Esophagus squamous epithelium (tissue), 5 donors: ENCODE measurements around the gene RABGGTA. TPM values are rescaled to one million over a fixed set of nuclear protein-coding genes. Genes with fewer than 3 reads are reported as not detected.

Experiments used
- DNase-seq: peaks from one replicate; lab custom pipeline; 2025; lab: John Stamatoyannopoulos, UW
- H3K27ac ChIP-seq, 4 donors: fragments of 200-600 bp; sonication (generic); one replicate each; pipeline ENCODE4 v1.5.1; 2016 to 2019; ENCODE audit warnings: mild to moderate bottlenecking in 1 of 4
- H3K27me3 ChIP-seq, 4 donors: fragments of 200-600 bp; sonication (generic); 1 replicate in 3 of 4; 2 replicates in 1 of 4; pipeline versions ENCODE4 v1.5.1 to v1.6.0; 2017 to 2021; ENCODE audit warnings: antibody characterized with exemption in 1 of 4
- H3K36me3 ChIP-seq, 3 donors: fragments of 200-600 bp; sonication (generic); one replicate each; pipeline ENCODE4 v1.5.1; 2016 to 2019
- H3K4me1 ChIP-seq, 3 donors: fragments of 200-600 bp; sonication (generic); one replicate each; pipeline ENCODE4 v1.5.1; 2017 to 2019
- H3K4me3 ChIP-seq, 4 donors: fragments of 200-600 bp; sonication (generic); 1 replicate in 3 of 4; 2 replicates in 1 of 4; pipeline ENCODE4 v1.5.1; 2016 to 2019; ENCODE audit warnings: mild to moderate bottlenecking in 2 of 4, moderate library complexity in 1 of 4
- H3K9me3 ChIP-seq, 3 donors: fragments of 200-600 bp; sonication (generic); one replicate each; pipeline ENCODE4 v1.5.1; 2016 to 2019
- POLR2A ChIP-seq, 4 donors: fragments of 450-650 bp; IDR thresholded peaks; one replicate each; pipeline ENCODE4 v1.6.1; 2017; ENCODE audit warnings: antibody characterized with exemption in 4 of 4, mild to moderate bottlenecking in 4 of 4, moderate library complexity in 3 of 4
- WGBS, 2 donors: methylation state at CpG; one replicate each; pipeline ENCODE4 v1.1.5; 2018; 5-methylcytosine and 5-hydroxymethylcytosine counted together
- intact Hi-C: fragments of 100-400 bp; cut with DNase I; formaldehyde crosslinking; loops from one replicate; pipeline ENCODE4 v1.15.0; 2022
- small RNA-seq, 4 donors: library from RNA; depleted of rRNA; stranded (forward); fragments of <200 nt; gene quantifications; one replicate each; pipeline ENCODE3, GENCODE V24; 2016
- total RNA-seq, 4 donors: library from RNA; depleted of rRNA; stranded (reverse); fragments of >200 nt; gene quantifications; one replicate each; pipeline ENCODE4 v1.1.0, GENCODE V29; 2016
- TF ChIP-seq, protein P1 (sequence below), 6 experiments: fragments of 450-650 bp in 4 of 6; fragments of 200-600 bp in 2 of 6; sonication (generic) in 2 of 6; IDR thresholded peaks; one replicate each; pipeline ENCODE4 v1.5.1; 2016 to 2019; ENCODE audit warnings: antibody characterized with exemption in 6 of 6, mild to moderate bottlenecking in 4 of 6, moderate library complexity in 4 of 6
- donor health status: DM: yes; HTN: yes; CAD: no.

Gene RABGGTA
- total RNA-seq, 4 donors from 2014 or later, result 68.9 to 171 (median 108) TPM

DNA sequence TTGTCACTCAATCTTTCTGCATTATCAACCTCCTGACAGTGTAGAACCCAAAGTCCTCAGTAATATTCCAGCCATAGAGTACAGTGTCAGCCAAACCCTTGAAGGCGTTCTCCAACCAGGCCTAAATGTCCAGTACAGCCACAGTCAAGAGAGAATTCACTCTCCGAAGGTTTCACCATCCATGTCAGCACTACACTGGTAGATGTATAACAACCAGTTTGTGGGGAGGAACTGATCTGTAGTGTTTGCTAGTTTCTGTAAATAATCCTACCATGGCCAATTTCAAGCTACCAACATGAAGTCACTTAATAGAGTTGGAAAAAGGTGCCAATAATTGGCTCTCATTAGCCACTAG, 55.1 kb downstream of the RABGGTA start:
- TF ChIP-seq, protein P1, sequence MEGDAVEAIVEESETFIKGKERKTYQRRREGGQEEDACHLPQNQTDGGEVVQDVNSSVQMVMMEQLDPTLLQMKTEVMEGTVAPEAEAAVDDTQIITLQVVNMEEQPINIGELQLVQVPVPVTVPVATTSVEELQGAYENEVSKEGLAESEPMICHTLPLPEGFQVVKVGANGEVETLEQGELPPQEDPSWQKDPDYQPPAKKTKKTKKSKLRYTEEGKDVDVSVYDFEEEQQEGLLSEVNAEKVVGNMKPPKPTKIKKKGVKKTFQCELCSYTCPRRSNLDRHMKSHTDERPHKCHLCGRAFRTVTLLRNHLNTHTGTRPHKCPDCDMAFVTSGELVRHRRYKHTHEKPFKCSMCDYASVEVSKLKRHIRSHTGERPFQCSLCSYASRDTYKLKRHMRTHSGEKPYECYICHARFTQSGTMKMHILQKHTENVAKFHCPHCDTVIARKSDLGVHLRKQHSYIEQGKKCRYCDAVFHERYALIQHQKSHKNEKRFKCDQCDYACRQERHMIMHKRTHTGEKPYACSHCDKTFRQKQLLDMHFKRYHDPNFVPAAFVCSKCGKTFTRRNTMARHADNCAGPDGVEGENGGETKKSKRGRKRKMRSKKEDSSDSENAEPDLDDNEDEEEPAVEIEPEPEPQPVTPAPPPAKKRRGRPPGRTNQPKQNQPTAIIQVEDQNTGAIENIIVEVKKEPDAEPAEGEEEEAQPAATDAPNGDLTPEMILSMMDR (IDR thresholded peaks at IDR 0.05), result no peak
- no peak for TF ChIP-seq POLR2A (IDR thresholded peaks at IDR 0.05)
- H3K27me3 ChIP-seq, result no peaks in the 10 kb centered on the region
- no peaks in the 10 kb centered on the region for H3K9me3 ChIP-seq
- peaks cover 0 to 42% (median 19%) of the 10 kb centered on the region in 3 donors for H3K4me1 ChIP-seq
- H3K27ac ChIP-seq, result peak overlapping the region; percentile 86 to 99 (median 95)
- WGBS, 2 donors, result 78 to 80% methylated on average over 2 of the region's 2 CpGs
- peak overlapping the region in 3 of 4 donors; percentile 73 to 85 (median 85) for H3K4me3 ChIP-seq
- DNase-seq, result no peak
- intact Hi-C loops, result no loop called here
- H3K36me3 ChIP-seq, result peaks cover 0 to 23% (median 0%) of the 10 kb centered on the region in 3 donors

Small RNAs within 50 kb of the gene (small RNA-seq; reads per million reads assigned to genes)
- gene MDP1, result 0 to 0.21 (median 0) reads per million in 4 donors

Other genes starting within 250 kb of the RABGGTA start
- 1 to 10 TPM in 2 of 4 donors, under 1 TPM in 2; 0.38 to 1.2 (median 0.86) TPM for gene CARMIL3, start 219.6 kb downstream of the RABGGTA start, total RNA-seq
- gene CPNE6, start 200.0 kb downstream of the RABGGTA start, total RNA-seq, result not detected
- 10 to 100 TPM; 10.5 to 13.5 (median 12.8) TPM for gene PCK2, start 177.3 kb downstream of the RABGGTA start, total RNA-seq
- 100 to 1,000 TPM in 1 of 4 donors, 10 to 100 TPM in 3; 55.4 to 114 (median 79.3) TPM for gene DCAF11, start 156.8 kb downstream of the RABGGTA start, total RNA-seq
- 1 to 10 TPM in 3 of 4 donors, under 1 TPM in 1; 0.79 to 4.5 (median 3.3) TPM for gene NRL, start 156.6 kb downstream of the RABGGTA start, total RNA-seq
- gene FITM1, start 140.9 kb downstream of the RABGGTA start, total RNA-seq, result 1 to 10 TPM in 1 of 4 donors, under 1 TPM in 2, not detected in 1; 0.42 to 3.7 (median 0.95) TPM
- gene PSME1, start 135.4 kb downstream of the RABGGTA start, total RNA-seq, result 100 to 1,000 TPM; 100 to 256 (median 116) TPM
- 10 to 100 TPM in 3 of 4 donors, 1 to 10 TPM in 1; 6.0 to 12.1 (median 10.9) TPM for gene EMC9, start 130.0 kb downstream of the RABGGTA start, total RNA-seq
- gene PSME2, start 125.0 kb downstream of the RABGGTA start, total RNA-seq, result 100 to 1,000 TPM in 1 of 4 donors, 10 to 100 TPM in 3; 44.4 to 110 (median 77.2) TPM
- 10 to 100 TPM; 26.8 to 35.6 (median 32.4) TPM for gene RNF31, start 124.1 kb downstream of the RABGGTA start, total RNA-seq
- gene IRF9, start 110.3 kb downstream of the RABGGTA start, total RNA-seq, result 10 to 100 TPM; 21.9 to 52.2 (median 45.9) TPM
- 1 to 10 TPM in 3 of 4 donors, under 1 TPM in 1; 0.47 to 7.4 (median 3.0) TPM for gene REC8, start 99.5 kb downstream of the RABGGTA start, total RNA-seq
- 10 to 100 TPM; 32.9 to 55.1 (median 40.4) TPM for gene IPO4, start 82.8 kb downstream of the RABGGTA start, total RNA-seq
- gene TM9SF1, start 76.2 kb downstream of the RABGGTA start, total RNA-seq, result 10 to 100 TPM; 36.4 to 51.3 (median 44.6) TPM
- gene TSSK4, start 65.9 kb downstream of the RABGGTA start, total RNA-seq, result not detected
- 10 to 100 TPM; 23.6 to 80.7 (median 62.8) TPM for gene CHMP4A, start 58.1 kb downstream of the RABGGTA start, total RNA-seq
- 10 to 100 TPM in 2 of 4 donors, 1 to 10 TPM in 2; 1.4 to 12.4 (median 8.6) TPM for gene MDP1, start 55.5 kb downstream of the RABGGTA start, total RNA-seq
- gene NEDD8, start 39.2 kb downstream of the RABGGTA start, total RNA-seq, result 100 to 1,000 TPM in 3 of 4 donors, 10 to 100 TPM in 1; 93.1 to 182 (median 121) TPM
- 10 to 100 TPM; 18.5 to 47.7 (median 33.1) TPM for gene GMPR2, start 38.7 kb downstream of the RABGGTA start, total RNA-seq
- gene TINF2, start 29.0 kb downstream of the RABGGTA start, total RNA-seq, result 10 to 100 TPM; 46.3 to 94.3 (median 56.1) TPM
- gene TGM1, start 8.4 kb downstream of the RABGGTA start, total RNA-seq, result 1,000 to 10,000 TPM in 2 of 4 donors, 100 to 1,000 TPM in 2; 566 to 1,879 (median 1,037) TPM
- 100 to 1,000 TPM in 2 of 4 donors, 10 to 100 TPM in 2; 81.6 to 164 (median 101) TPM for gene DHRS1, start 28.2 kb upstream of the RABGGTA start, total RNA-seq
- gene NOP9, start 28.3 kb upstream of the RABGGTA start, total RNA-seq, result 10 to 100 TPM; 18.0 to 29.8 (median 25.0) TPM
- 10 to 100 TPM; 18.3 to 41.4 (median 30.4) TPM for gene CIDEB, start 36.4 kb upstream of the RABGGTA start, total RNA-seq
- 100 to 1,000 TPM in 3 of 4 donors, 10 to 100 TPM in 1; 66.0 to 169 (median 123) TPM for gene LTB4R2, start 38.5 kb upstream of the RABGGTA start, total RNA-seq
- 10 to 100 TPM; 47.9 to 99.9 (median 85.4) TPM for gene LTB4R, start 39.9 kb upstream of the RABGGTA start, total RNA-seq
- 10 to 100 TPM in 2 of 4 donors, 1 to 10 TPM in 2; 3.1 to 23.1 (median 11.7) TPM for gene ADCY4, start 63.5 kb upstream of the RABGGTA start, total RNA-seq
- 10 to 100 TPM; 10.3 to 21.4 (median 12.7) TPM for gene RIPK3, start 68.4 kb upstream of the RABGGTA start, total RNA-seq
- 10 to 100 TPM in 2 of 4 donors, 1 to 10 TPM in 2; 2.7 to 22.5 (median 9.2) TPM for gene NFATC4, start 96.6 kb upstream of the RABGGTA start, total RNA-seq
- gene NYNRIN, start 127.4 kb upstream of the RABGGTA start, total RNA-seq, result 10 to 100 TPM in 3 of 4 donors, 1 to 10 TPM in 1; 4.7 to 14.7 (median 11.8) TPM
- under 1 TPM in 3 of 4 donors, not detected in 1; 0.13 to 0.95 (median 0.85) TPM for gene CBLN3, start 158.1 kb upstream of the RABGGTA start, total RNA-seq
- 10 to 100 TPM; 35.6 to 68.9 (median 42.9) TPM for gene KHNYN, start 158.4 kb upstream of the RABGGTA start, total RNA-seq
- 10 to 100 TPM; 16.1 to 36.0 (median 20.4) TPM for gene SDR39U1, start 171.2 kb upstream of the RABGGTA start, total RNA-seq
- 1 to 10 TPM in 1 of 4 donors, under 1 TPM in 1, not detected in 2; 0.53 to 2.7 TPM for gene CMA1, start 236.7 kb upstream of the RABGGTA start, total RNA-seq